NCI-H2171 (cell line): ENCODE measurements around the gene VPS13C.
A peak's percentile ranks its signal among the peaks of the same experiment; 100 is the strongest.

Experiments
- DNase-seq: peaks from one replicate; lab custom pipeline; 2025; lab: John Stamatoyannopoulos, UW

Gene VPS13C

GRCh38 chr15:61857169-61857829, 202.9 kb downstream of the VPS13C start:
- DNase-seq = no peak

- no peak for DNase-seq
Measured at GRCh38 chr15:61856295-61856694, 204.0 kb downstream of the VPS13C start.

GRCh38 chr15:61853195-61853594, 207.1 kb downstream of the VPS13C start:
- DNase-seq = no peak

GRCh38 chr15:61851955-61852354, 208.3 kb downstream of the VPS13C start:
- DNase-seq = no peak

- no peak for DNase-seq
Measured at GRCh38 chr15:61849447-61849846, 210.8 kb downstream of the VPS13C start.

GRCh38 chr15:61841466-61841865, 218.8 kb downstream of the VPS13C start:
- DNase-seq = no peak

GRCh38 chr15:61840090-61840489, 220.2 kb downstream of the VPS13C start:
- no peak for DNase-seq

GRCh38 chr15:61839546-61839945, 220.7 kb downstream of the VPS13C start:
- DNase-seq = no peak

- DNase-seq = peak; percentile 68
Measured at GRCh38 chr15:61835496-61836106, 224.6 kb downstream of the VPS13C start.

GRCh38 chr15:61835029-61835428, 225.2 kb downstream of the VPS13C start:
- no peak for DNase-seq

- peak; percentile 57 for DNase-seq
Measured at GRCh38 chr15:61834076-61834697, 226.1 kb downstream of the VPS13C start.

- DNase-seq = no peak
Measured at GRCh38 chr15:61832223-61832622, 228.0 kb downstream of the VPS13C start.

GRCh38 chr15:61831505-61831921, 228.7 kb downstream of the VPS13C start:
- DNase-seq = no peak

- DNase-seq = no peak
Measured at GRCh38 chr15:61830536-61831330, 229.5 kb downstream of the VPS13C start.

- no peak for DNase-seq
Measured at GRCh38 chr15:61829514-61829889, 230.7 kb downstream of the VPS13C start.

GRCh38 chr15:61828860-61829513, 231.3 kb downstream of the VPS13C start:
- no peak for DNase-seq

GRCh38 chr15:61828008-61828407, 232.2 kb downstream of the VPS13C start:
- no peak for DNase-seq

GRCh38 chr15:61827131-61827530, 233.1 kb downstream of the VPS13C start:
- DNase-seq = no peak

- DNase-seq = no peak
Measured at GRCh38 chr15:61824291-61824690, 236.0 kb downstream of the VPS13C start.

- DNase-seq = no peak
Measured at GRCh38 chr15:61822511-61822910, 237.7 kb downstream of the VPS13C start.

- no peak for DNase-seq
Measured at GRCh38 chr15:61820951-61821350, 239.3 kb downstream of the VPS13C start.

- DNase-seq = no peak
Measured at GRCh38 chr15:61820212-61820611, 240.0 kb downstream of the VPS13C start.
